C4-2B (cell line): ENCODE data around the gene FHIT.

ENCODE experiments used
- CTCF ChIP-seq: fragments of 450-650 bp; conservative IDR thresholded peaks from 2 replicates; pipeline ENCODE4 v1.5.1; 2017; ENCODE audit warnings: mild to moderate bottlenecking
- ZFX ChIP-seq: fragments of 450-650 bp; IDR thresholded peaks from 2 replicates; pipeline ENCODE4 v1.6.1; 2017

DNA sequence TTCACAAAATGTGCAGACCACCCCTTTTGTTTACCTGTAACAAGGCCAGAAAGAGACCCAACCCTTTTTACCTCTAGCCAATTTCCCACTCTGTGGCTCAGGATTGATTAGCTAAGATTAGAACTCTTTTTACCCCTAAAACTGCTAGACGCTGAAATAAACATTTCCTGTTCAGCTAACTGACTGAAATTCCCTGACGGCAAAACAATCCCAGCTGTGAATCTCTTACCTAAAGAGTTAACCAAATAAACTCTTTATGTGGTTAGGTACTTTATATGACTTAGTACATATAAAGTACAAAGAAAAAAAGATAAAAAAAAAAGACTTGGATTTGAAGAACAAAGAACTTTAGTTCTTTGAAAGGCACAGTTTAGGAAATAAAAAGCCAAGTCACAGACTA lies 988.7 kb downstream of the FHIT start:
- no peak for TF ChIP-seq CTCF
- TF ChIP-seq ZFX, result no peak
